Progenitor cell of endocrine pancreas (in vitro differentiated cells): ENCODE data around the gene PLA2R1. TPM values are rescaled to one million over a fixed set of nuclear protein-coding genes. Genes with fewer than 3 reads are reported as not detected.

Experiments used
- DNase-seq: peaks from one replicate; pipeline ENCODE4 v3.0.0; 2021; ENCODE audit warnings: low spot score; ENCODE audit not compliant: unreplicated experiment
- H3K27ac Mint-ChIP-seq: 2 replicates; pipeline ENCODE4 v1.8.0; 2021; ENCODE audit warnings: mild to moderate bottlenecking, moderate library complexity, mixed read lengths
- H3K27me3 Mint-ChIP-seq: 2 replicates; pipeline ENCODE4 v1.8.0; 2021; ENCODE audit warnings: mixed read lengths
- H3K36me3 Mint-ChIP-seq: 2 replicates; pipeline ENCODE4 v1.8.0; 2022; ENCODE audit warnings: mixed read lengths; ENCODE audit not compliant: insufficient read depth
- H3K4me1 Mint-ChIP-seq: 2 replicates; pipeline ENCODE4 v1.8.0; 2021; ENCODE audit warnings: low read depth, mixed read lengths
- H3K4me3 Mint-ChIP-seq: 2 replicates; pipeline ENCODE4 v1.8.0; 2021; ENCODE audit warnings: low read depth, mild to moderate bottlenecking, moderate library complexity, mixed read lengths
- H3K9me3 Mint-ChIP-seq: 2 replicates; pipeline ENCODE4 v1.8.0; 2021; ENCODE audit warnings: low read depth, mixed read lengths
- CTCF ChIP-seq: fragments of 200-600 bp; sonication (generic); IDR thresholded peaks from one replicate; pipeline ENCODE4 v1.5.0; 2021; ENCODE audit warnings: antibody characterized with exemption, mild to moderate bottlenecking; ENCODE audit not compliant: unreplicated experiment
- total RNA-seq: library from RNA; stranded (reverse); gene quantifications from 2 replicates; pipeline ENCODE4 v1.2.1, GENCODE V29; 2021

Gene PLA2R1
- total RNA-seq, 1 donor from 2014 or later: 1.3 TPM

GRCh38 chr2:159985656-159986055 is 76.8 kb downstream of the PLA2R1 start:
- no peak for DNase-seq
- Mint-ChIP-seq H3K27me3 (peaks cover 7% of the 10 kb centered on the region), H3K36me3 (no peaks in the 10 kb centered on the region), H3K9me3 (no peaks in the 10 kb centered on the region), H3K27ac (no peak overlapping the region), H3K4me1 (peaks cover 11% of the 10 kb centered on the region), H3K4me3 (no peak overlapping the region)
- no peak for TF ChIP-seq CTCF

- Mint-ChIP-seq H3K27me3 (peaks cover 7% of the 10 kb centered on the region), H3K4me1 (peaks cover 11% of the 10 kb centered on the region), H3K4me3 (no peak overlapping the region), H3K9me3 (no peaks in the 10 kb centered on the region), H3K36me3 (no peaks in the 10 kb centered on the region), H3K27ac (no peak overlapping the region)
- no peak for TF ChIP-seq CTCF
- DNase-seq: no peak
Observed at GRCh38 chr2:159984034-159984433, 78.4 kb downstream of the PLA2R1 start.

GRCh38 chr2:159982842-159983785 is 79.3 kb downstream of the PLA2R1 start:
- no peaks in the 10 kb centered on the region for H3K9me3 Mint-ChIP-seq

GRCh38 chr2:159982270-159982669 is 80.1 kb downstream of the PLA2R1 start:
- H3K27ac Mint-ChIP-seq: peak overlapping the region; percentile 42

More at GRCh38 chr2:159982842-159983785, 79.3 kb downstream of the PLA2R1 start:
- Mint-ChIP-seq H3K27ac (no peak overlapping the region), H3K4me1 (peaks cover 11% of the 10 kb centered on the region), H3K36me3 (no peaks in the 10 kb centered on the region), H3K4me3 (no peak overlapping the region), H3K27me3 (peaks cover 3% of the 10 kb centered on the region)
- DNase-seq: no peak
- TF ChIP-seq CTCF: no peak

More at GRCh38 chr2:159982270-159982669, 80.1 kb downstream of the PLA2R1 start:
- Mint-ChIP-seq H3K27me3 (no peaks in the 10 kb centered on the region), H3K4me1 (peaks cover 10% of the 10 kb centered on the region), H3K9me3 (no peaks in the 10 kb centered on the region), H3K36me3 (no peaks in the 10 kb centered on the region), H3K4me3 (no peak overlapping the region)
- no peak for DNase-seq
- no peak for TF ChIP-seq CTCF
